OCI-LY3 (cell line): ENCODE data around the gene ZSCAN25.

Experiments used
- CTCF ChIP-seq: fragments of 200-600, 300-600 bp; sonication (generic); IDR thresholded peaks from 2 replicates; pipeline ENCODE4 v1.5.1; 2014; ENCODE audit warnings: antibody characterized with exemption, low read length, low read depth
- EZH2phosphoT487 ChIP-seq: fragments of 200-600 bp; shearing (Covaris generic); IDR thresholded peaks from 2 replicates; pipeline ENCODE4 v1.6.1; 2018; ENCODE audit warnings: antibody characterized with exemption, mixed run types, low read depth

GRCh38 chr7:99573257-99573656 is 43.5 kb upstream of the ZSCAN25 start:
- TF ChIP-seq CTCF, result no peak
- no peak for TF ChIP-seq EZH2phosphoT487
